Measurements from ENCODE around the gene CTSE.
A peak's percentile ranks its signal among the peaks of the same experiment; 100 is the strongest.
"Not testable (repeated sequence)": the region's sequence is repeated elsewhere in the genome, so short reads cannot be mapped to it uniquely, and the experiment has no call there.

CTSE gene

DNA sequence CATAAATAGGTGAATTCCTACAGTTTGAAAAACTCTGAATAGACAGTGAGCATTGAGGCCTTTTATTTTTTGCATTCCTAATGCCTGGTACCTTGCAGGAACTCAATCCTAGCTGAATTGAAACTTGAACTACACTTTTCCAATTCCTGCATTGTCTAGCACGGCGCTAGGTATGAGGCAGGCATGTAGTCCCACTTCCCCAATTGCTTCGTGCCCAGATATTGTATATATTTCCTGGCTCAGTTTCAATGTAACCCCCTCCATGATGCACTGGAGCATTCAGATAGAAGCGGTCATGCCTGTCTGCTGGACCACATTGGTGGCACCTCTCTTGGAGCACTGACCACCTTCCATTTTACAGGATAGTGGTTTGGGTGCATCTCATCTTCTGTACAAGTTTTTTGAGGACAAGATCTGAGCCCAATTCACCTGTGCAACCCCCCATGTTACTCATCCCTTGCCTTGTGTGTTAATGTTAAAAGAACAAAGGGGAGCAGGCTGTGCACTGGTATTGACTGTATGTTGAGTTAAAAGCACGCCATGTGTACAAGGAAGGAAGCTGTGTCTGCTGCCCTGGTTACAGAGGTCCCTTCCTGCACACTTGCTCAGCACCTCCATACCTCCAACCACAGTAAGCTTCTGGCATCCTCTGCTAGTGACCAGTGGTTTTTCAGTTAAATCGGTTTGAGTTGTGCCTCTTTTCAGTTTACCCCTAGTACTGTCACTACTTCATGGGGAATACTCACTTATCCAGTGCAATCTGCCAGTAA is 10.5 kb downstream of the CTSE start:
- DNase-seq = no peak

DNA sequence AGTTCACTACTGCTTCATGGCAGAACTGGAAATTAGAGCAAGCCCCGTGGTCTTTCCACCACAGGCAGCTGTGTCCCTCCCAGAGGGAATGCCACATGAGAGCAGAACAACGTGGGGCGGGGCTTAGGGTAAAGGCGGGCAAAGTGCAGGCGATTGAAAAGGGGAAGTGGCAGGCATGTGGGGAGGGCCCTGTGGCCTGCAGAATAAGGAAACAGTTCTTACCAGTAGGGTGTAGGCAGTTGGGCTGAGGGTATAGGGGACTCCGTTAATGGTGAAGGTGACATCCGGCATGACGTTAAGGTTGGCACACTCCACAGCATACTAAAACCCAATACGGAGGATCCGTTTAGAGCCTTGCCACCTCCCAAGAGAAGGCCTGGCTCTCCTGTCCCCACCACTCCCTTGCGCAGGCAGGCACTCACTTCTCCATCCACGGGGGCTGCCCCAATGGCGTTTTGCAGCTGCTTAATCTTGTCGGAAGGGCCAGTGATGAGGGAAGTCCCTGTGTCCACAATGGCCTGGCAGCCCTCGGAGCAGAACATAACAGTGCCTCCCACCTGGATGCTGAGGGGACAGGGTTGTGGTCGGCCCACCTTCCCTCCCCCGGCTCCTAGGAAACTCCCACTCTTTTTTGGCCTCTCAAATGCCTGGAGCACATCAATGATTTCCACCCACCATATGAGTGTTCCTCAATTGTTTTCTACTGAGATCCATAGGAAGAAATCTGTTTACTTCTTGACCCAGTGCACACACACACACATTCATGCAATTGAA is 11.4 kb downstream of the CTSE start:
- peak in 3 of 6 experiments; percentile 20 to 30 (median 28) for DNase-seq

- no peak for DNase-seq
Measured at GRCh38 chr1:206011057-206011456, 12.6 kb downstream of the CTSE start.

DNA sequence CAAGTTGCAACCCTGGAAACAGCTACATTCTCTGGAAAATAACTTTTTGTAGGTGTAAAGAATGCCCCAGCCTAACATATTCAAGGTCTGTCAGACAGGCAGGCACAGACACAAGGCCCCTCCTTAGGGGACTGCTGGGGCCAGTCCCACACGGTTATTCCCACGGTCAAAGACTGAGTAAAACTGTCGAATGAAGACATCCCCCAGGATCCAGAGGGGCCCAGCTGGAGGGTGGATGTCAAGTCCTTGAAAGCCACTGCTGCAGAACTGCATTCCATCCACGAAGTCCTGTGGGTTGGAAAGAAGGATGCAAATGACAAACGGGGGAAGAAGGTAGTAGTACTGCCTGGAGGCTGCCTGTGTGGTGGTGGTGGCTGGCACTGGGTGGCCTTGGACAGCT is 13.6 kb downstream of the CTSE start:
- no peak for DNase-seq

DNA sequence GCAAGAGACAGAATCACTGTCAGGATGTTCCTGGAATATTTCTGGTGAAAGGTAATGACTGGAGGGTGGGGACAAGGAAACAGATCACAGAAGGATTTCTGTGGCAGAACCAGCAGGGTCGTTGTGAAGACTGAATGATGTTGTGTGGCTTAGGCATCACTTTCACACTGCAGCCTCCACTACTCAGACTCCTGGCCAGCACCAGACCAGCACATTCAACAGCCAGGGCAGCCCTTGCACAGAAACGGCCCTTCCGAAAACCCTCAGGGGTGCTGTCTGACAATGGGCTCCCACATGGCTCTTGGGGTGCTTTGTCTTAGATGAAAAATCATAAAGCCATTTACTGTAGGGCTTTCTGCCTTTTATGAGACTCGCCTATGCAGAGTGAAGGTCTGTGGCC is 16.7 kb downstream of the CTSE start:
- no peak for DNase-seq

DNA sequence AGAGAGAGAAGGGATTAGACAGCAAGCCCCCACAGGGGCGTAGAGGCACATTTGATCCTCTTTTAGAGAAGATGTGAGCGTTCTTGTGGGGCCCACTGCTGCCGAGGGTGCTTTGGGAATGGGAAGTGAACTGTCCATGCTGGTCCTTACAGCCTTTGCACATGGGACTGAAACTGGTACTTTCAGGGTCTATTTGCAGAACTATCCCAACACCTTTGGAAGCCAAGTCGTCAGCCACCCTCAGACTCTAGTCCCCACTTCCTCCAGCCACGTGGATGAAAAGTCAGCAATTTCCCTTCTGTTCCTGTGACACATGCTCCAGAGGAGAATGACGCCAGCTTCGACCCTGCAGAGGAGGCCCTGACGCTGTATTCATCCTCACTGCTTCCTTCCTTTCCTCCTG is 17.9 kb downstream of the CTSE start:
- no peak for DNase-seq

DNA sequence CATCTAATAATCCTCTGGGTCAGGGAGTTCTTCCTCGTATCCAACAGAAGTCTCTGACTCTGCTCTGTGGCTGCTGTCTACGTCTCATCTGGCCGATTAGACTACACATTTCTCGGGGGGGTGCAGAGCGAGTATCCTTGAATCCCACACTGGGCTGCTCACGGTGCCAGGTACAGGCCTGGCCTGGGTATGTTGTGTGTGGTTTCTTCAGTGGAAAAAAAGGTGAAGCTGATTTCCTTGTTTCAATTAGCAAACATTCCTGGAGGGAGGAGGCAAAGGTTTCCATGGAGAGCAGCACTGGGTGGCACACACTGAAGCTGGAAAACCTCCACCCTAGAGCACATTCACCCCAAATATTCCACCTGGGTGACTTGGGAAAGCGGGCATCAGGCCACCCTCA is 18.5 kb downstream of the CTSE start:
- no peak for DNase-seq

DNA sequence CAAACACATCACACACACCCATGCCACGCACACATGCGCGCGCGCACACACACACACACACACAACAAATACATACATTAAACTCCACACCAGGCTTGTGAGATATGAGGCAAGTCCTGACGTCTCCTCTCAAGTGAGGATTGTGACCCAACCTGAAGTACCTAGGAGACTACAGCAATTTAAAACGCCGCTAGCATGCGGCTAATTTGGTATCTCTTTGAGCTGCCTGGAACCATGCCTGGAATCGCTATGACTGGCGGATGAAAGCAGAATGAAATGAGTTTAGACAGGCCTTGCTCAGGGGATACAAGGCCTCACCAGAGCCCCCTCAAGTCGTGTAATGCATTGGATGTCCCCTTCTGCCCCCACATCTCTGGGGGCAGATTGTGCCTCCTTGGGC is 18.9 kb downstream of the CTSE start:
- no peak for DNase-seq

GRCh38 chr1:206003854-206004800 is 19.6 kb downstream of the CTSE start:
- DNase-seq = no peak

- no peak for DNase-seq
Measured at GRCh38 chr1:206002871-206003801, 20.6 kb downstream of the CTSE start, which contains the start of gene RAB7B. RAB7B (minus strand) TSS chr1:206003395; CDS start chr1:205994135, 9,260 bp downstream.

DNA sequence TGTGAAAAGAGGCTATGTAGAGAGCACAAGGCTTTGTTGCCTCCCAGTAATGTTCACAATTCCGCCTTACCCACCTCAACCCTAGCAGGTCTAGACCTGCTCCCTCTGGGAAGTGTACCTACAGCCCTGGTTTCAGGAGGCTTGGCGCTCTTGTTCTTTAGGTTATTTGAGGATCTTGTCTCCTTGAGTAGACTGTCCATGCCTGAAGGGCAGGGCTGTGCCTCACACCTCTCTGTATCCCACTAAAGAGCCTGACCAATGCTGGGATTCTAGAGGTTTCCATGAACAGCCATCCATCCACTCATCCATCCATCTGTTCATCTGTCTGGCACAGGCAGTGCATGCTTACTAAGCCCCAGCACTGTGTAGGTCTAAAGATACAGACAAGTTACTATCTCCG is 21.5 kb downstream of the CTSE start:
- no peak for DNase-seq

GRCh38 chr1:206001476-206001888 is 22.2 kb downstream of the CTSE start:
- no peak for DNase-seq

DNA sequence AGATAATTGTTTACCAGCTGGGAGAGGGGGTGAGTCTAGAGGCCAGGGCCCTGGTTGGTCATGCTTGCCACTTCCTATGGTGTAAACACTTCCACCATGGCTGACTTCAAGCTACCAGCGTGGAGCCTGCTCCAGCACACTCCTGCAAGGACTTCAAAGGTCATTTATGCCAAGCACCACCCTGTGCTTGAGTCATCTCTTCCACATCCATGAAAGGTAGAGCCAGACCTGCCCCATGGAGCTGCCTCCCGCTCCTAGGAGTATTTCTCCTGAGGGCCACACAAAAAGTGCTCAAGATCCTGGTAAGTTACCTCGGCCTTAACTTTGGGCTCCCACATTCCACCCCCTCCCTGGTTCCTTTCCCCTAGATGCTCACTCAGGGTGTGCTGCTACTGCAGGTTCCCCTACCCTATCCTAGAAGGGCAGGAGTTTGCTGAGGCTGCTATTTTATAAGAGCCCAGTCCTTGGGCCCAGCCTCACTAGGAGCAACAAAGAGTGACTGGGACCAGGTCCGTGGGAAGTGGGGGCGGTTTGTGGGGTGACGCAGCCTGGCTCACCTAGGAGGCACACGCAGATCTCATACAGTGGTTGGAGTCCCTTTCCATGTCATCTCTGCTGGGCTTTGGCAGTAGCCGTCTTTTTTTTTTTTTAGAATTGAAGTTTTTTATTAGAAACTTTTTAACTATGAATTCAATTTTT is 22.9 kb downstream of the CTSE start:
- DNase-seq = no peak

GRCh38 chr1:205998457-205999241 is 25.0 kb downstream of the CTSE start:
- no peak for DNase-seq

GRCh38 chr1:205996641-205997040 is 27.1 kb downstream of the CTSE start:
- not testable (repeated sequence) for DNase-seq

DNA sequence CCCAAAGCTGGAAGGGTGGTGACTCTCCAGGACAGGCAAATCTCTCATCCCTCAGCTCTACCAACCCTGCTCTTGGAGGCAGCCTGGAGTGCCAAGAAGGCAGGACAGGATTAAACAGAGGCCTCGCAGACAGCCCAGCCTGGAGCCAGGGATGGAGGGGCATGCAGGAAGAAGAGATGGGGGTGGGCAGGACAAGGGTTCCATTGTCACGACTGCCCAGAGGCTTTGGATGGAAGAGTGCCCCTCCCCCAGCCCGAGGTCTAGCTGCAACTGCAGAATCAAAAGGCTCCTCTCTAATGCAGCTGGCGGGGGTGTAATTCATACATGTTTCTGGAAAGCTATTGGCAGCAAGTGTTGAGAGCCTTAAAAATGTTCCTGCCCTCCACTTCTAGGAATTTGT is 29.3 kb downstream of the CTSE start:
- no peak for DNase-seq

- DNase-seq = no peak
Measured at GRCh38 chr1:205993068-205993467, 30.6 kb downstream of the CTSE start.

DNA sequence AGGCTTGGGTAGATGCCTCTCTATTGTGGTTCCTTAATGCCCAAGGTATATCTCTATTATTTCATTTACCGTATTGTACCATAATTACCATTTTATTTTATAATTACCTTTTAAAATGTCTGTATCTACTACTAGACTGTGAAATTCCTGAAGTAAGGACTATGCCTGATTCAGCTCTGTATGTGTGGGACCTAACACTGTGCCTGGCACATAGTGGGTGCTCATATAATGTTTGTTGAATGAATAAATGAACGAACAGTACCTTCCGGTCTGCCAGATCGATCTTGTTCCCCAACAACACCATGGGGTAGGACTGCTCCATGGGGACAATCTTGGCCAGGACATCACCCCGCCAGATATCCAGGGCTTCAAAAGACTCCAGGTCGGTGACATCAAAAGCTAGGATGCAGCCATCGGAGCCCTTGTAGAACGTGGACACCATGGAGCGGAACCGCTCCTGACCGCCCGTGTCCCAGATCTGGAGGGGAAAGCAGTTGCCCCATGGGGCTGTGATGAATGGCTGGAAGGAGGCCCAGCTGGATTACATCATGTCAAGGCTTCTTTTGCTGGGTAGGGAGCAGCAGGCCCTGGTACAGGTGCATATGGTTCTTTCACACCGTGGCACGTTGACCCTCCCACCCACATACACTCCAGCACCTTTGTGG is 31.3 kb downstream of the CTSE start:
- DNase-seq = no peak

GRCh38 chr1:205991237-205991636 is 32.5 kb downstream of the CTSE start:
- no peak for DNase-seq

DNA sequence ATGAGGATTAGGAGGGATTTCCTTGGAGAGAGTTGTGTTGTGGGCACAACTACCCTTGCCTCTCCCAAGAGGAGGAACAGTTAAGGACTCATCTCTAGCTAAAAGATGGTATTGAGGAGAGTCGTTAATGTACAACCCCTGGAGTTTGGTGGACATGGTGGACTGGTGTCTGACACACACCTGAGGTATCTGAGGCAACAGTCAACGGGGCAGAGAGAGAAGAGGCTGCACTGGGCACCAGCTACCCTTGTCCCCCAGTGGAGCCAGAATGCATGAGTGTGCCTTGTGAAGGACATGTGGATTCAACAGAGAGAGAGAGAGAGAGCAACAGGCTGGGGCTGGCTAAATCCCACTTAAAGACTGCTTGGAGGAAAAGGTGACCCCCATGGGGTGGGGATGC is 33.5 kb downstream of the CTSE start:
- no peak for DNase-seq

Data from stimulated activated naive CD4-positive, alpha-beta T cell (primary cell).